NCI-H1436 treated with DMSO at 0.1 percent for 48 hours (cell line): ENCODE results near the gene DNM2.
"Not testable (repeated sequence)": the region's sequence is repeated elsewhere in the genome, so short reads cannot be mapped to it uniquely, and the experiment has no call there.

ENCODE experiments used
- DNase-seq: peaks from one replicate; lab custom pipeline; 2025; lab: John Stamatoyannopoulos, UW

Gene DNM2

DNA sequence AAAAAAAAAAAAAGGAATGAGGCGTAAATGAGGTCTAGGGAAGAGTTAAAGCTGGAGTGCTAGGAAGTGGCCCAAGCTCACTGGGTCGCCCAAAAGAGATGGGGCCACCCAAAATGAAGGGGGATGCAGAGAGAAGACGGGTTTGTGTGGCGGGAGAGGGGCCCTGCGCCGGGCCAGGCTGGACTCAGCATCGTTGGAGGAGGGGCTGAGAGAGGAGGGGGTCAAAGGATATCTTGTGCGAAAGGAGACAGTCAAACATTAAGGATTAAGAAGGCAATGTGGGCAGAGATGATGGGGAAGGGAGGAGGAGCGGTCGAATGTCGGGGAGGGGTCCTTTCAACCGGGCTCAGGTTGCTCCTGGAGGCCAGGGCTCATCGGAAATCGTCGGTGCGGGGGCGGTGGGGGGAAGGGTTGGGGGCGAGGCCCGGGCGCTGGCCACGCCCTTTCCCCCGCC, 152.6 kb downstream of the DNM2 start:
- DNase-seq, result no peak

DNA sequence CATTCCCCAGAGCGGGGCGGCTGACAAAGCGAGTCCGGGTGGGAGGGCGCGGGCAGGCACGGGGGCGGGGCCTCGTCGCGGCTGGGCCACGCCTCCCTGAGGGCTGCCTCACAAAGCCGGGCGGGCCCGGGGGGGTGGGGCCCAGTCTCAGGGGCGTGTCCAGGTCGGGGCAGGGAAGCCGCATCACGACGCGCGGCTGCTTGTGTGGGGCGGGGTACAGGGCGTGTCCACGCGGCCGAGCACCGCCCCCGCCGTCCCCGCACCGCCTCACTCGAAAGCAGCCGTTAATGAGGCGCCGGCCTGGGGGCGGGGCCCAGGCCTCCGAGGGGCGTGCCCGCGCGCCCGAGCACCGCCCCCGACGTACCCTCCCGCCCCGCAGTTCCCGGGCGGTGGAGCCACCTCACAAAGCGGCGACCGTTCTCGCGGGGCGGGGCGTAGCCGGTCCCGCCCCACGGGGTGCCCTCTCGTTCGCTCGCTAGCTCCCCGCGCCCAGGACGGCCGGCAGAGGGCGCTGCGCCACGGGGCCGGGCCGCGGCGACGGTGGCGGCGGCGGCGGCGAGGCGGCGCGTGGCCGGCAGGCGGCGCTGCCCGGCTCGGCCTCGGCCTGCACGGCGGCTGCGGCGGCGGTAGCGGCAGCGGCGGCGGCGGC, 153.2 kb downstream of the DNM2 start, which contains the start of gene CARM1:
Gene CARM1 (plus strand): TSS at position 599 of the 649 bp plus-strand sequence. CDS start 150 bp downstream, outside the sequence.
- DNase-seq, result peak; percentile 83

DNA sequence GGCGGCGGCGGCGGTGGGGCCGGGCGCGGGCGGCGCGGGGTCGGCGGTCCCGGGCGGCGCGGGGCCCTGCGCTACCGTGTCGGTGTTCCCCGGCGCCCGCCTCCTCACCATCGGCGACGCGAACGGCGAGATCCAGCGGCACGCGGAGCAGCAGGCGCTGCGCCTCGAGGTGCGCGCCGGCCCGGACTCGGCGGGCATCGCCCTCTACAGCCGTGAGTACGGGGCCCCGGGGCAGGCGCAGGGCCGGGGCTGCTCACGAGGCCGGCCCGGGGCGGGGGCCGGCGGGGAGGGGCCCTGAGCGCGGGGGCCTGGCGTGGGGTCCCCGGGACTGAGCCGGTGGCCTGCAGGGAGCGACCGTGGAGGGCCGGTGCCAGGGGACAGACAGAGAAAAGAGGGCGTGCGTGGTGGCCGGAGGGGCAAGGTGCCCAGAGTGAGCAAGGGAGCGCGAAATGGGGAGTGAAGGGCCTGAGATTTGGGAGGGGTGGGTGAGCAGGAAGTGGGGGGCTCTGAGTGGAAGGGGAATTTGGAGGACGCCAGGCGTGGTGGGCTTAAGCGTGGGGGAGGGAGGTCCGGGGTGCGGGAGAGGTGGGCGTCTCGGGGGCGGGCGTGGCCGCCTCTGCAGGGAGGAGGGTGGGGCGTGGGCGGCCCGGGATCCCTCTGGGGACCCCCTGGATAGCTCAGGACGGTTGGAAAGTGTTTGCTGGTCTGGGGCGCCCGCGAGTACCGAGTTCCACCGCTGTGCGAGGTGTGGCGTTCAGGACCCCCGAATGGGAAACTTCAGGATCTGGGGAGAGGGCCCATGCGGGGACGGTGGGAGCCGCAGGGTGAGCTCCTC, 154.0 kb downstream of the DNM2 start:
- DNase-seq, result no peak

DNA sequence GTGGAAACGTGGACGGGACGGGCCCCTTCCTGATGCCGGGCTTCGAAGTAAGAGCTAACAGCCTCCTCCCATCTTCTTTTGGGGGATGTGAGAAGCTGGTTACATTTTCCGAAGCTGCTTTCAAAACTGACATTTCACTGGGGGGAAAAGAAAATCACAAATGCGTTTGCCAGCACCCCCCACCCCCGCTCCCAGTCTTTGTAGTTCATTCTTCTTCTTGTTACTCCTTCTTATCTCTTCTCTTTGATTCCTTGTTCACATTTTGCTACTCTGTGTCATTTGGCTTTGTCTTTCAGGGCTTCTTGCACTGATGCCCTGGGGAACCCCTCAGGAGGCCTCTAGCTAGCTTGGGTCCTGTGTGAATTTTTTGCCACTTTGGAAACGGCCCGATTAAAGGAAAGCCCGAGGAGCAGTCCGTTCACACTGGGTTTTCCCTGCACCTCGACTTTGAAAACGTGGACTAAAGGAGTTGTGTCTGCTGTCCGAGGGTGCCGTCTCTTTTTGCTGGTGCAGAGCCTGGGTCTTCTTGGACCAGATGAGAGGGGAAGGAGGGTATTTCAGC, 154.7 kb downstream of the DNM2 start:
- DNase-seq, result no peak

DNA sequence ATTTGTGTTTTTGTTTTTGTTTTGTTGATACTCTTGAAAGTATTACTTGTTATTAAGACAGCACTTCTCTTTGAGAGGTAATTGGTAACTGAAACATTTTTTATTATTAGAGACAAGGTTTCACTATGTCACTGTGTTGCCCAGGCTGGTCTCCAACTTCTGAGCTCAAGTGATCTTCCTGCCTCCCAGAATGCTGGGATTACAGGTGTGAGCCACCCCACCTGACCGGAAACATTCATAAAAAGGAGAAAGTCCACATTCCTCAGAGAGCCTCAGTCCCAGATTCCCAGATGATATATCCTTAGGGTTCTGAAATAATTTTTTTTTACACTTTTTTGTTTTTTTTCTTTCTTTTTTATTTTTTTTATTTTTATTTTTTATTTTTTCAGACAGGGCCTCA, 156.1 kb downstream of the DNM2 start:
- no peak for DNase-seq

DNA sequence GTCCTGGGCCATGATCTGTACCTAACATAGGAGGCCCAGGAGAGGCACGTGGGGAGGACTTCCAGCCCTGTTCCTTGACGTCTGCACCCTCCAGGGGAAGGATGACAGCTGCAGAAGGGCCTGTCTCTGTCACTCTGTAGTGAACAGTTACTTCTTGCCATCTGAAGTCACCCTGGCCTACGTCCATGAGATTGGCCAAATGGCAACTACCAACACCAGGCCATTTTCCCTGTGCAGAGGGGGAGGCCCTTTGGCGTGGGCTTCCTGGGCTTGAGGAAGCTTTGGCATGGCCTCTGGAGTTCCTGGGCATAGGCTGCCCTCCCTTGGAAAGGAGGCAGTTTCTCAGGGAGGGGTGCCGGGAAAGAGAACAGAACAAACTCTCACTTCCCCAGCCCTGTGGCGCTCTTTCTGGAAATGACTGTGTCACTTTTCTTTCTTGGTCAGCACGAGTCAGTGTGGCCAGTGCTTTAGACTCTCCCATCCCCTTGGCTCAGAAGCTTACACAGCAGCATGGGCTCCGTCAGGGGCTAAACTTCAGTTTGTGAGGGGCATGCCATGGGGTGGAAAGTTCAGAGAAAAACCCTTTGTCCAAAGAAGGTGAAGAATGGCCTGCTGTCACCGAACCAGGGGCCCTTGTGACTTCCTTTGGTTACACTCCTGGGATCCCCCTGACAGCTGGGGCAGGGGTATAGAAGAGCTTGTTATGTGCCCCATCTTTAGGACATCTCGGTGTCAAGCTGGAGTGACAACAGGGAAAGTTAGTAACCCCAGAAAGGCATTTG, 158.8 kb downstream of the DNM2 start:
- DNase-seq, result no peak

DNA sequence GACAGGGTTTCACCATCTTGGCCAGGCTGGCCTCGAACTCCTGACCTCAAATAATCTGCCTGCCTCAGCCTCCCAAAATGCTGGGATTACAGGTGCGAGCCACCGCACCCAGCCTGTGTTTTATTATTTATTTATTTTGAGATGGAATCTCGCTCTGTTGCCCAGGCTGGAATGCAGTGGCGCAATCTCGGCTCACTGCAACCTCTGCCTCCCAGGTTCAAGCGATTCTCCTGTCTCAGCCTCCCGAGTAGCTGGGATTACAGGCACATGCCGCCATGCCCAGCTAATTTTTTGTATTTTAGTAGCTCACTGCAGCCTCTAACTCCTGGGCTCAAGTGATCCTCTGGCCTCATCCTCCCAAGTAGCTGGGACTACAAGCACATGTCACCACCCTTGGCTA, 159.7 kb downstream of the DNM2 start:
- DNase-seq, result not testable (repeated sequence)

DNA sequence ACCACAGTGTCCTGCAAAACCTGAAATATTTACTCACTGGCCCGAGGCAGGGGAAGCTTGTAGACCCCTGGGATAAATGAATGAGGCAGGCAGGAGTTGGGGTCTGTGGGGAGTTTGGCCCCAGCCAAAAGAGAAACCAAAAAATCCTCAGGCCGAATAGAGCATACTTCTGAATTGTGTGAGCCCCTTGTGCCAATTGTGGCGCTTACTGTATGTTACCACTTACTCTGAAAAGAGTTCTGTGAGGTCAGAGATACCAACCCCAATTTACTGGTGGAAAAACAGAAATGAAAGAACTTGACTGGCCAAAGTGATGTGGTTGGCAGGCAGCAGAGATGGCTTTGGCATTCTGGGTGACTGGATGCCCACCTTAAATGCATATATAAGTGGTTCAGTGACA, 160.4 kb downstream of the DNM2 start:
- DNase-seq, result no peak
